Hematopoietic multipotent progenitor cell treated with erythropoietin and hydrocortisone succinate and interleukin-3 and kit ligand, for 4 days (in vitro differentiated cells): ENCODE data around the gene MAL.
"Not testable (repeated sequence)": the region's sequence is repeated elsewhere in the genome, so short reads cannot be mapped to it uniquely, and the experiment has no call there.

Experiments used
- DNase-seq: peaks from one replicate; pipeline ENCODE4 v3.0.0-alpha.2; 2015

The MAL gene

GRCh38 chr2:95034818-95035217, 9.3 kb downstream of the MAL start:
- DNase-seq: no peak

GRCh38 chr2:95036596-95037383, 11.3 kb downstream of the MAL start:
- DNase-seq: no peak

- DNase-seq: no peak
Observed at GRCh38 chr2:95037384-95037839, 11.9 kb downstream of the MAL start.

GRCh38 chr2:95037841-95038585, 12.5 kb downstream of the MAL start:
- not testable (repeated sequence) for DNase-seq

- DNase-seq: no peak
Observed at GRCh38 chr2:95038635-95039298, 13.3 kb downstream of the MAL start.

GRCh38 chr2:95039363-95039762, 13.9 kb downstream of the MAL start:
- no peak for DNase-seq

GRCh38 chr2:95039978-95040377, 14.5 kb downstream of the MAL start:
- no peak for DNase-seq

GRCh38 chr2:95040426-95040825, 14.9 kb downstream of the MAL start:
- DNase-seq: no peak

GRCh38 chr2:95041060-95041823, 15.7 kb downstream of the MAL start:
- DNase-seq: no peak

- DNase-seq: no peak
Observed at GRCh38 chr2:95041824-95042442, 16.4 kb downstream of the MAL start.

GRCh38 chr2:95042472-95043271, 17.2 kb downstream of the MAL start:
- no peak for DNase-seq

- DNase-seq: no peak
Observed at GRCh38 chr2:95043300-95044093, 18.0 kb downstream of the MAL start.

GRCh38 chr2:95044601-95045000, 19.1 kb downstream of the MAL start:
- DNase-seq: no peak

- no peak for DNase-seq
Observed at GRCh38 chr2:95046371-95047112, 21.0 kb downstream of the MAL start.

GRCh38 chr2:95047629-95048510, 22.4 kb downstream of the MAL start:
- DNase-seq: no peak

- DNase-seq: no peak
Observed at GRCh38 chr2:95048825-95049682, 23.5 kb downstream of the MAL start.

GRCh38 chr2:95049683-95049955, 24.1 kb downstream of the MAL start:
- DNase-seq: no peak

- DNase-seq: no peak
Observed at GRCh38 chr2:95049961-95050360, 24.5 kb downstream of the MAL start.
